OCI-LY1 (cell line): ENCODE data around the gene LAG3.

Experiments used
- H2AFZ ChIP-seq: fragments of 200-600 bp; sonication (generic), shearing (Covaris generic); 2 replicates; pipeline ENCODE4 v1.6.0; 2014; ENCODE audit warnings: antibody characterized with exemption, mild to moderate bottlenecking, low read length
- H3F3A ChIP-seq: fragments of 200-600 bp; sonication (generic), shearing (Covaris generic); 2 replicates; pipeline ENCODE4 v1.6.0; 2014; ENCODE audit warnings: mild to moderate bottlenecking, antibody characterized with exemption, low read length, moderate library complexity; ENCODE audit not compliant: insufficient read depth
- H3K27ac ChIP-seq: fragments of 200-600 bp; sonication (generic); 2 replicates; pipeline ENCODE4 v1.5.1; 2014; ENCODE audit warnings: low read length, mixed run types, mild to moderate bottlenecking, low read depth; ENCODE audit not compliant: poor library complexity, severe bottlenecking
- H3K27me3 ChIP-seq: fragments of 200-600 bp; sonication (generic); 2 replicates; pipeline ENCODE4 v1.6.0; 2014; ENCODE audit warnings: antibody characterized with exemption, mild to moderate bottlenecking, low read length, moderate library complexity; ENCODE audit not compliant: insufficient read depth
- H3K36me3 ChIP-seq: fragments of 200-600 bp; sonication (generic); 2 replicates; pipeline ENCODE4 v1.6.1; 2014; ENCODE audit warnings: mild to moderate bottlenecking, antibody characterized with exemption, low read length, moderate library complexity, mixed read lengths; ENCODE audit not compliant: insufficient read depth
- H3K4me1 ChIP-seq: fragments of 200-600 bp; sonication (generic); 2 replicates; pipeline ENCODE4 v1.5.1; 2014; ENCODE audit warnings: mild to moderate bottlenecking, low read length, moderate library complexity; ENCODE audit not compliant: insufficient read depth, severe bottlenecking
- H3K4me2 ChIP-seq: fragments of 200-600 bp; sonication (generic), shearing (Covaris generic); 2 replicates; pipeline ENCODE4 v1.6.1; 2014; ENCODE audit warnings: low read length
- H3K4me3 ChIP-seq: fragments of 200-600 bp; sonication (generic); 2 replicates; pipeline ENCODE4 v1.5.1; 2014; ENCODE audit warnings: low read length, low read depth, mild to moderate bottlenecking, mixed read lengths; ENCODE audit not compliant: poor library complexity, severe bottlenecking
- H3K79me2 ChIP-seq: fragments of 200-600 bp; shearing (Covaris generic); 2 replicates; pipeline ENCODE4 v1.6.1; 2016; ENCODE audit warnings: mixed run types, low read length, mixed read lengths; ENCODE audit not compliant: insufficient read depth
- H3K9ac ChIP-seq: fragments of 200-600 bp; sonication (generic), shearing (Covaris generic); 2 replicates; pipeline ENCODE4 v1.6.1; 2014; ENCODE audit warnings: mild to moderate bottlenecking, low read length, mixed read lengths
- H3K9me2 ChIP-seq: fragments of 200-600 bp; sonication (generic), shearing (Covaris generic); 2 replicates; pipeline ENCODE4 v1.6.1; 2014; ENCODE audit warnings: low read depth, mild to moderate bottlenecking, low read length, mixed read lengths
- H3K9me3 ChIP-seq: fragments of 200-600 bp; shearing (Covaris generic); 2 replicates; pipeline ENCODE4 v1.6.1; 2014; ENCODE audit warnings: low read length, mixed read lengths
- H4K20me1 ChIP-seq: fragments of 200-600 bp; sonication (generic), shearing (Covaris generic); 2 replicates; pipeline ENCODE4 v1.6.0; 2016; ENCODE audit warnings: mild to moderate bottlenecking, low read length; ENCODE audit not compliant: insufficient read depth
- CTCF ChIP-seq: fragments of 200-600 bp; sonication (generic), shearing (Covaris generic); IDR thresholded peaks from 2 replicates; pipeline ENCODE4 v1.5.1; 2017; ENCODE audit warnings: mild to moderate bottlenecking, antibody characterized with exemption, low read length, moderate library complexity, mixed read lengths
- EZH2 ChIP-seq: fragments of 200-600 bp; sonication (generic), shearing (Covaris generic); IDR thresholded peaks from 2 replicates; pipeline ENCODE4 v1.8.0; 2017; ENCODE audit warnings: borderline replicate concordance, mixed run types, mild to moderate bottlenecking, antibody characterized with exemption, low read length, moderate library complexity, mixed read lengths

LAG3 gene

DNA sequence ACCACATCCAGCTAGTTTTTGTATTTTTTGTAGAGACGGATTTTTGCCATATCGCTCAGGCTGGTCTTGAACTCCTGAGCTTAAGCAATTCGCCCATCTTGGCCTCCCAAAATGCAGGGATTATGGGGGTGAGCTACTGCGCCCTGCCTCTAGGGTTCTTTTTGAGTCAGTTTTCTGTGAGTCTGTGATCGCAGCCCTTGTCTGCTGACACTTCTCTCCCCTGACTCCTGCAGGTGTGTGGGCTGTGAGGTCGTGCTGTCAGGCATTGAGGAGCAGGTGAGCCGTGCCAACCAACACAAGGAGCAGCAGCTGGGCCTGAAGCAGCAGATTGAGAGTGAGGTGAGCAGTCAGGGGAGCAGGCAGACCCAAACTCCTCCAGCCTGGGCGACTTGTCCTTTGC lies 42.2 kb upstream of the LAG3 start:
- no peak overlapping the region for H3K4me3 ChIP-seq
- peak overlapping the region; percentile 16 for H3K27ac ChIP-seq
- no peak overlapping the region for H3K4me2 ChIP-seq
- H3K79me2 ChIP-seq, result no peaks in the 10 kb centered on the region
- H3F3A ChIP-seq, result no peaks in the 10 kb centered on the region
- no peak overlapping the region; the same call in 1 of the 2 replicates for H3K9ac ChIP-seq
- H3K27me3 ChIP-seq, result no peaks in the 10 kb centered on the region
- peaks cover 18% of the 10 kb centered on the region for H3K4me1 ChIP-seq
- peaks cover 36% of the 10 kb centered on the region for H3K36me3 ChIP-seq
- no peaks in the 10 kb centered on the region for H3K9me2 ChIP-seq
- H4K20me1 ChIP-seq, result no peaks in the 10 kb centered on the region
- H3K9me3 ChIP-seq, result no peaks in the 10 kb centered on the region
- H2AFZ ChIP-seq, result no peak overlapping the region
- TF ChIP-seq CTCF (no peak), EZH2 (no peak)

DNA sequence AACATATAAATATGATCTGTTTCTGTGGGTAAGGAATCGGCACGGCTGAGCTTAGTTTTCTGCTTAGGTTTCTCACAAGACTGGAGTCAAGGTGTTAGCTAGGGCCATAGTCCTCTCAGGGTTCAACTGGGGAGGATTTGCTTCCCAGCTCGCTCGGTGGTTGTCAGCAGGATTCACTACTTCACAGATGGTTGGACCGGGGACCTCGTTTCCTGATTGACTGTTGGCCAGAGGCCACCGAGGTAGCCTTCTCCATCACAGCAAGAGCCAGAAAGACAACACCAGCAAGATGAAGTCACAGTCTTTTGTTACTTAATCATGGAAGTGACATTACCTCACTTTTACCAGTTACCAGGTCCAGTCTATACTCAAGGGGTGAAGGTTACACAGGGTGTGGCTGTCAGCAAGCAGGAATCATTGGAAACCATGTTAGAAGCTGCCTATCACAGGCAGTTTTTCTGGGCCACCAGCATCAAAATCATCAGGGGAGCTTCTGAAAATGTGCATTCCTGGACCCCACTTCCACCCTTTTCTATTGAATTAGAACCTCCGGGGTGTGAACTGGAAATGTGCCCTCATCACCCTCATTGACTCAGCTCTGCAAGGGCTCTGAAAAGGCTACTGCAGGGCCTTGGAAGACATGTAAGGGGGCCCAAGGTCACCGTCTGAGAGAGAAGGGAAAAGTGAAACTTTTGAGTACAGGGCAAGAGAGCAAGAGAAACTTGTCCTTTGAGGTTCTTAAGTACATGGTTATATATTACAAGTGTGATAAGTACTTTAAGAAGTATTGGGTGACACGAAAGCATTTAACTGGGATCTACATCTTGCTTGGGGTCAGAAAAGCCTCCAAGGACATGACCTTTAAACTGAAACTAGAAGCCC lies 37.6 kb upstream of the LAG3 start:
- no peak overlapping the region for H3K9ac ChIP-seq
- no peaks in the 10 kb centered on the region for H3F3A ChIP-seq
- H3K9me2 ChIP-seq, result no peaks in the 10 kb centered on the region
- H3K79me2 ChIP-seq, result no peaks in the 10 kb centered on the region
- no peaks in the 10 kb centered on the region for H3K9me3 ChIP-seq
- no peaks in the 10 kb centered on the region for H3K27me3 ChIP-seq
- H2AFZ ChIP-seq, result no peak overlapping the region
- TF ChIP-seq CTCF (no peak), EZH2 (no peak)
- H3K4me2 ChIP-seq, result no peak overlapping the region
- H3K36me3 ChIP-seq, result peaks cover 18% of the 10 kb centered on the region
- H3K4me3 ChIP-seq, result no peak overlapping the region
- H3K4me1 ChIP-seq, result peaks cover 11% of the 10 kb centered on the region
- no peak overlapping the region for H3K27ac ChIP-seq
- no peaks in the 10 kb centered on the region for H4K20me1 ChIP-seq

- peaks cover 9% of the 10 kb centered on the region for H3K36me3 ChIP-seq
- H3K79me2 ChIP-seq, result no peaks in the 10 kb centered on the region
- TF ChIP-seq CTCF, result peak; percentile 60; the same call in 1 of the 2 replicates
- TF ChIP-seq EZH2, result no peak
- no peaks in the 10 kb centered on the region for H4K20me1 ChIP-seq
- peaks cover 2% of the 10 kb centered on the region for H3K4me1 ChIP-seq
- H3K9me3 ChIP-seq, result no peaks in the 10 kb centered on the region
- H3K4me3 ChIP-seq, result no peak overlapping the region
- H2AFZ ChIP-seq, result no peak overlapping the region
- no peaks in the 10 kb centered on the region for H3K27me3 ChIP-seq
- H3K4me2 ChIP-seq, result no peak overlapping the region
- H3K9ac ChIP-seq, result no peak overlapping the region
- H3K9me2 ChIP-seq, result no peaks in the 10 kb centered on the region
- no peak overlapping the region for H3K27ac ChIP-seq
- H3F3A ChIP-seq, result no peaks in the 10 kb centered on the region
Measured at GRCh38 chr12:6735448-6736191, 36.7 kb upstream of the LAG3 start.
